ENCODE measurements around the gene ZMIZ1.
"Not testable (repeated sequence)": the region's sequence is repeated elsewhere in the genome, so short reads cannot be mapped to it uniquely, and the experiment has no call there.

ZMIZ1 gene

DNA sequence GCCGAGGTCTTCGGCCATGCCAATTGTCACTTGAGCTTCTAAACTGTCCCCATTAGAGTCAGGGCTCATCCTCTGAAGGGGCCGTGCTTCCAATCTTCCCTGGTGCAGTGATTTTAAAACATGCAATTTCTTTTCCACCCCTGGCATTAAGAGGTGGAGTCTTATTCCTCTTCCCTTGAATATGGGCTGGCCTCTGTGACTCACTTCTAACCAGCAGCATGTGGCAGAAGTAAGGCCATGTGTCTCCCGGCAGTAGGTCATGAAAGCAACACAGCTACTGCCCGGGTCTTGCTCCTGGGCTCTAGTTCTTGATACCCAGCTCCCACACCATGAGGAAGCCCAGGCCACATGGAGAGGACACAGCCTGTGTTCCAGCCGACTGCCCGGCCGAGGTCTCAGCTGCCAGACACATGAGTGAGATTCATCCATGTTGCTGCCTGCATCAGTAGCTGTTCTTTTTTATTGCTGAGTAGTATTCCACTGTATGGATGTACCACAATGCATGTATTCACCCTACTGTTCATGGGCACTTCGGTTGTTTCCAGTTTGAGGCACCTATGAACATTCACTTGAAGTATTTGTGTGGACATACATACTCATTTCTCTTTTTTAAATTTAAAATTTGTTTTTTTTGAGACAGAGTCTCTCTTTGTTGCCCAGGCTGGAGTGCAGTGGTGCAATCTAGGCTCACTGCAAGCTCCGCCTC is 264.0 kb downstream of the ZMIZ1 start:
- not testable (repeated sequence) for DNase-seq

DNA sequence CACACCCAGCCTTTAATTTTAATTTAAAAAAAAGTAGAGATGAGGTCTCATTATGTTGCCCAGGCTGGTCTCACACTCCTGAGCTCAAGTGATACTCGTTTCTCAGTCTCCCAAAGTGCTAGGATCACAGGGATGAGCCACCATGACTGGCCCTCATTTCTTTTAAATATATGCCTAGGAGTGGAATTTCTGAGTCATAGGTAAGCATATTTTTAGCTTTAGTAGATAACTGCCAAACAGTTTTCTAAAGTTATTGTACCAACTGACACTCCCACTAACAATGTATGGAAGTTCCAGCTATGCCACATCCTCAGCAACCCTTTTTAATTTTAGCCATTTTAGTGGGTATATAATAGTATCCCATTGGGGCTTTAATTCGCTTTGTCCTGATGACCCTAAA is 264.7 kb downstream of the ZMIZ1 start:
- no peak for DNase-seq

DNA sequence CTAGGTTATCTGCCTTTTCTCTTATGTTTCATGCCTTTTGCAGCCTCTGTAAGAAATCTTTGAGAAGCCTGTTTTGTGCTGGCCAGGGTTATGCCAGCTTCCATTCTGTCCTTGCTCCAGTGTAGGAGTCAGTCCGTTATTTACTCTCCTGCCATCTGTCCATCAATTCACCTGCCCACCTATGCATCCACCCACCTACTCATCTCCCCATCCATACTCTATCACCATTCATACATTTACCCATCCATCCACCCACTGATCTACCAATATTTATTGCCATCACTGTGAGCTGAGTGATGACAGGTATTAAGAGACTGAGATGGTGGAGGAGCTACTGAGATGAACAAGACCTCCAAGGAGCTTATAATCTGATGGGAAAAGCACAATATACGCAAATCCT is 265.8 kb downstream of the ZMIZ1 start:
- no peak for DNase-seq

DNA sequence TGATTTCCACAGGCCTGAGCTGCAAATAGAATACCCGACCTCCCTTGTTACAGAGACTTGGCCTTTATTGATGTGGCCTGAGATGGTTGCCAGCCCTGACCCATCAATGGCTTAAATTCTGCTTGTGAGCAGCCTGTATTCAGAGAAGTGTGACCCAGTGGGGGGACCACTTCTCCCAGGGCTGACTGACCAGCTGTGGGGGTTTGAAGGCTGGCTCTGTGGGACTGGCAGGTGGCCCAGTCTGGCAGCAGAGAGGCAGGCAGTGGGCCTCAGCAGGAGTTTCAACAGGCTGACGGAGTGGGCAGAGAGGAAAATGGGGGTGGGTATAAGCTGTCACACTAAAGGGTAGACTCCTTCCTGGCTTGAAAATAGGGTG is 266.3 kb downstream of the ZMIZ1 start:
- no peak for DNase-seq

DNA sequence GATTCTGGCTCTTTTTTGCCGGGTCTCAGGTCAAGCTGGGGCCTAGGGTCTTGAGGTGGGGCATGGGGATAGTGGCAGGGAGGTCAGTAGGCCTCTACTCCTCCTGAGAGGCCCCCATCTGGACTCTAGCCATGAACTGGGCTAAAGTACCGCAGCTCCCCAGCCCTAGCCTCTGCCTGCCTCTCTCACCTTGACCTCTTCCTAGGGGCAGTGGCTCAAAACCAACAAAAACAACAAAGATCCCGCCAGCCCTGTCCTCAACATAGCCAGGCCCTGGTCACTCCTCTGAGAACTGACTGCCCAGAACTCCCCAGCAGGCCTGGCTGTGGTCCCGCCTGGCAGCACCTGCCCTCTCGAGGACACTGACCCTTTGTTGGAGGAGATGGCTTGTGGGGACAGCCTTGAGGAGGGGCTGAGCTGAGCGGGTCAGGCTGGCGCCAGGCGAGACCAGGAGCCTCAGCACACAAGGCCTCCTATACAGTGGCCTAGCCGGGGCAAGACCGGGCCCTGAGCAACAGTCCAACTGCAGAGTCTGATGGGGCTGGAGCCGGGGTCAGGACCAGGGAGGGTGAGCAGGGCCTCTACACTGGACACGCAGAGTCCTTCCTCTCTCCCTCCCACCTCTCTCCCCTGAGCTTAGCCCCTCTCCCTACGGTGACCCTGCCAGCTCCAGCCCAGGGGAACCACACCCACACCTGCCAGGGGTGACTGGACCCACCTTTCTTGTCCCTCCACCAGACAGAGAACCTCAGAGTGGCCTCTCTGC is 266.9 kb downstream of the ZMIZ1 start:
- no peak for DNase-seq

DNA sequence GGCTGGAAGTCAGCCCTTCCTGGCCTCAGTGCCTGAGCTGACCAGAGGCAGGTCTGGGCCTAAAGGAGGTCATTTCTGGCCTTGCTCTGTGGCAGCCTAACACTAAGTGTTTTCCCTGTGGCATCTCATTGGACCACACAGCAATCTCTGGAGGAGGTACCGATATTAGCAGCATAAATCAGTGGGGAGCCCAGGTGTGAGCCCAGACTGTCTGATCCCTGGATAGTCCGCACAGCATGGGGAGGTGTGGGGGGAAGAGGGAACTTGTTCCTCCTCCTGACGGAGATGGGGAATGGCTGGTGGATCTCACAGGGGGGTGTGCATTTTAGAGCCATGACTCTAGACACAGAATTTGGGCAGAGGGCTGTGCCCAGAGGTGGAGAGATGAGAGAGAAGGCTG is 267.5 kb downstream of the ZMIZ1 start:
- DNase-seq = no peak

DNA sequence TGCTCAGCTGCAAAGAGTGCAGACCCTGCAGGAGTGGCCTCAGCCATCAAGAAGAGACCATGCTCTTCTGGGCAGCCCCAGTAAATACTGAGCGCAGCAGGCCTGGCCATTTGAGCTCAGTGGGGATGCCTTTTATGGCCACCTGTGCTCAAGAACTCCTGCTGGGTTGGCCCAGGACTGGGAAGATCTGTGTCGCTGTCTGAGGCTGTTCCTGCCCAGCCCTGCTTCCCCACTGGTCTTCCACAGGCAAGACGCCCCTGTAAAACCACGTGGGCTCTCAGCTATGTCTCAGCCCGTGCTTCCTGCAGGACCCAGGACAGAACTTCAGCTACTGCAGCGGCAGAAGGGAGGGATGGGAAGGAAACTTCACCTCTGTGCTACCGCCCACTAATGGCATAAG is 268.0 kb downstream of the ZMIZ1 start:
- DNase-seq = no peak

DNA sequence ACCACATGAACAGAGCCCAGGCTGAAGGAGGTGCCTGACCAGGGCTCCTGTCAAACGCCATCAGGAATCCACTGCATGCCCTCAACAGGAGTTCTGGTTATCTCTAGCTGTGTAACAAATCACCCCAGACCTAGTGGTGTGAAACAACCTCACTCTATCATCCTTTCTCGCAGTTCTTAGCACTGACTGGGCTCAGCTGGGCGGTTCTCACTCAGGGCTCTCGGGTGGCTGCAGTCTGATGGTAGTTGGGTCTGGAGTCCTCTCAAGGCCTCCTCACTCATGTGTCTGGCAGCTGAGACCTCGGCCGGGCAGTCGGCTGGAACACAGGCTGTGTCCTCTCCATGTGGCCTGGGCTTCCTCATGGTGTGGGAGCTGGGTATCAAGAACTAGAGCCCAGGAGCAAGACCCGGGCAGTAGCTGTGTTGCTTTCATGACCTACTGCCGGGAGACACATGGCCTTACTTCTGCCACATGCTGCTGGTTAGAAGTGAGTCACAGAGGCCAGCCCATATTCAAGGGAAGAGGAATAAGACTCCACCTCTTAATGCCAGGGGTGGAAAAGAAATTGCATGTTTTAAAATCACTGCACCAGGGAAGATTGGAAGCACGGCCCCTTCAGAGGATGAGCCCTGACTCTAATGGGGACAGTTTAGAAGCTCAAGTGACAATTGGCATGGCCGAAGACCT is 269.2 kb downstream of the ZMIZ1 start:
- DNase-seq = not testable (repeated sequence)

DNA sequence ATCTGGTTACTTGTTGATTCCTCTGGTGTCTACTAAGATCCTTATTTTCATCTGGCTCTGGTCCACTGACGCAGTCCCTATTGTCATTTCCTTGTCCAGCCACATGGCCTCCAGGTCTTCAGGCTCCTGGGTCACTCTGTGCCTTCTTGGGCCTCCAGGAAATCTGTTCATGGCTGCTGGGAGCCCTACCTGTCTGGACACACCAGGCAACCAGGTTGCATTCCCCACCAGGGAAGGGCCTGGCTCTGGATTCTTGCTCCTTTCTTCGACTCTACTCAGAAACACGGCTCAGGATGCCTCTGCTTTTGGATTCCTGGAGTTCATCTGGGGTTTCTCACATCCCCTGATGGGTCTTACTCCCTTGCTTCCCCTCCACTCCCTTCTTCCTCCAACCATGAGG is 270.5 kb downstream of the ZMIZ1 start:
- DNase-seq = no peak

DNA sequence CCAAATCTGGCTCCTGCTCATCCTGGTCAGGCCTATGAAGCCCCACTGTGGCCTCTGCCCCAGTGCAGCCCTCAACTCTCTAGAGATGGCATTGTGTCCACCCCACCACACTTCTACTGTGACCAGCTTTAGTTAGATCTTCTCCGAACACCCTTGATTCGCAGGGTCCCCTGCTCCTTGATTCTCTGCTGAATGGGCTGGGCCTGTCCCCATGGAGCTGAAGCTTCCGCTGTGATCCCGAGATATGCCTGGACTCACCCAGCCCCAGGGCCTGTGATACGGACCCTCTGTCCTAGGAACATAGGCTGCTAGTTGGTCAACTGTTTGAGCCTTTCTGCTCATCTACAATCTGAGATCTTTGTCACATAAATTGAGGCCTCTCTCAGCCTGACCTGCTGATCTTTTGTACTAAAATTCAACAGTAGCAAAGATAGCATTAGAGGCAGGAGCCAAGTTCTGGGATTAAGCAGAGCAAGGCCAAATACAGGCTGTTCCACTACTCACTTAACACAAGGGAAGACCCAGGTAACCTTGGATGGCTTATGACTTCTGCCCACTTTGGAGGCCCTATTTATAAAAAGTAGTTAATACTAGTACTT is 272.0 kb downstream of the ZMIZ1 start:
- no peak for DNase-seq

DNA sequence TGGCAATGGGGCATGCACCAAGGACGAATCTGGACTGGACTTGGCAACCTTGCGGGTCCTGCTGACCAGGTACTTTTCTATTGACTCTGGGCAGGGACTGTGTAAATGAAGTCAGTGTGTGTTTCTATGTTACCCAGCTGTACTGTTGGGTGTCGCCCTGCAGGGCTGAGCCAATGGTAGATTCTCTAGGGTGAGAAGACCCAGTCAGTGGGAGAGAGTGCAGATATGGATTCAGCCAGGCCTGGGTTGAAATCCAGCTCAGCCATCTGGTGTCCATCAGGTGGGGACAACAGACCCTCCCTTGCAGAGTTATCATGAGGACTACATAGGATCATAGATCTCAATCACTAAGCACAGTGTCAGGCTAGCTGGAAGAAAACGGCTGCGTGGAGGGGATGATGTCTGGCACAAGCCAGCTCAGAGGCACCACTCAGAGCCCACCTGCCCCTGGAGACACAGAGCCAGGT is 273.6 kb downstream of the ZMIZ1 start:
- DNase-seq = no peak

DNA sequence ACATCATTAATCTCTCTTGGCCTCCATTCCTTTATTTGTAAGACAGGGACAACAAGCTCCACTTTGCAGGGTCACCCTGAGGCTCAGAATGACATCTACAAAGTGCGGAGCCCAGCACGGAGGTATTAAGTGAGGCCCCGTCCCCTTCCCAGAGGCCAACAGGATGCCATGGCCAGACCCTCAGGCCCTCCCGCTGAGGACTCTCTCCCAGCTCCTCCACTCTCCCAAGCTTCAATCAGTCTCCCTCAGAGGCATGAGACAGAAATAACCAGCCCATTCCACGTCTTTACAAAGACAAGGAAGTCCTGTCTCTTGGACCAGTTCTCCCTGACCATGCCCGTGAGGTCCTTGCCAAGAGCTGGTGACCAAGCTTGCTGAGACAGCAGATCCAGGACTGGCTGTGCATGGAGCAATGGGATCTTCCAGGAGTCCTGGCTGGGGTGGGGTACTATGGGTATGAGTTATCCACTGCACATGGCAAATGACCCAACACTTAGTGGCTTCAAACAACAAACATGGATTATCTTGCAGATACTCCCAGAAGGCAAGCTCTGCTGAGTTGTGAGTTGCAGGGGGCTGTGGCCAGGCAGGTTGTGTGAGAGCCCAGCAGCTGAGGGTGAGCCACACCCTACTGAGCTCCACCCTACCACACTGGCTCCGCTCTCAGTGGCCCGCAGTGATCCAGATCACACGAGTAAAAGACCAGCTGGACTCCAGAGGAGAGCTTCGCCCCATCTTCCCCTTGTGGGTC is 274.2 kb downstream of the ZMIZ1 start:
- DNase-seq = no peak

DNA sequence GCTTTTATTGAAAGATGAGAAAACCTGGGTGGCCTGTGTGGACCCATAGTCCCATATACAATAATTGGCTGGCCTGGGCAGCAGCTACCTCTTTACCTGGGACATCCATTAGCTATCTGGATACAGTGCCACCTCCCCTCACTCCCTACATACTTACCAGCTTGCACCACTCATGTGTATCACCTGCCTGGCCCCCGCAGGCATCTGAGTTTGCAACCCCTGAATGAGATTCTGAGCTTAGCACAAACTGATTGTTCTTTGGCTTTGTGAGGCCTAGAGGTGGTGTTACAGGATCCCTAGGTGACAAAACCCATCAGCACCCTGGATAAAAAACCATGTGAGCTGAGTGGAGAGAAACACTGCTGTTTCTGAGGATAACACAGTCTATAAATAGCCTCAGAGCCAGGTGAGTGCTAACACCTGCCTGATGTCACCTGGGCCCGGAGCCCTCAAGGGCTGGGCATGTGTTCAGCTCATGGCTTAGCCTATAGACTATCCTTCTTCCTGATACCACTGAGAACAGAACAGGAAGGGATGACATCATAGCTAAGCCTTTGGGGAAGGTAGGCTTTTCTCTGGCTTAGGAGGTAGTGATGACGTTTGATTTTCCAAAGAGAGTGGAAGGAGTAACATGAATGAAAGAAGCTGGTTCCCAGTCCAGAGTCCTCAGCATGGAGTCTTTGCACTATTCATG is 275.9 kb downstream of the ZMIZ1 start:
- DNase-seq = no peak

DNA sequence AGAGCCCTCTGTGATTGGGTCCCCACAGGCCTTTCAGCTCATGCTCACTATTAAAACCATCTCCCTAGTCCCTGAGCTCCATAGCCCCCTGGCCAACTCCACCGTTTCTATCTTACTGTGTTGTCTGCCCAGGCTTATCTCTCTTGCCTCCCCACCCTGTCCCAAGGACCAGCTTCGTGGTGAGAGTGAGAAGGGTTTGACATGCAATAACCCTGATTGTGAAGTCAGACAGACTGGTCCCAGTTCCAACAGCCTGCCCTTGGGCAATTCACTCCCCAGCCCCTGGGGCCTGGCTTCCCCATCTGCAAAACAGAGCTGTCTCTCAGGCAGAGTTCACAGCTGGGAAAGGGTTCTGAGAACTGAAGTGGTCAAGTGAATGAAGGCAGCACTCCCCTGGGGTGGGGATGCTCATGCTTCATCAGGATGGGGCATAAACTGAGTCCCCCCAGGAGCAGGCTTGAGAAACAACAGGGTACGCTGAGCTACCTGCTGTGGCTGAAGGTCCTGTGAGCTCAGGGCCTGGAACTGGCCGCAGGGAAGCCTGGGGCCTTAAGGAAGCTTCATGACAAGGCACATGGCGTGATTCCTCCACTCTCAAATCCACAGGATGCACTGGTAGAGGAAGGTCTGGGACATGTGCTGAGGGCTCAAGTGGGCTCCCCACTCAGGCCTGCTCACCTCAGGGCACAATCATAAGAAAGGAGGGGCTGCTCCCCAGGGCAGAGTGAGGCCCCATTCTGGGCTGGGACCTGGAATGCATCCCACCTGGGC is 276.7 kb downstream of the ZMIZ1 start:
- no peak for DNase-seq

DNA sequence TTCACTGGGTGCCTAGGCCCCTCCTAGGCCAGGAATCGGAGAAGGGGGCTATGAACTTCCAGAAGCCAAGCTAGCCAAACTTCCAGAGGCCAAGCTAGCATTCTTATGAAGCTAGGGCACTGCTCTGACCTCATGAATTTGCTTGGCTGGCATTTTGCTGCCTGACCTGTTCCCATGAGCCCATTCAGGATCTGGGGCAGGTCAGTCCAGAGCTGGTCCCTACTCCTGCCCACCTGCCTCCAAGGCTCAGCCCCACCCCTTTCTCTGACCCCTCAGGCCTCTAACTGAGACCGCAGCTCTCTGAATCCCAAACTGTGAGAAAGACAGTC is 277.2 kb downstream of the ZMIZ1 start:
- DNase-seq = no peak

DNA sequence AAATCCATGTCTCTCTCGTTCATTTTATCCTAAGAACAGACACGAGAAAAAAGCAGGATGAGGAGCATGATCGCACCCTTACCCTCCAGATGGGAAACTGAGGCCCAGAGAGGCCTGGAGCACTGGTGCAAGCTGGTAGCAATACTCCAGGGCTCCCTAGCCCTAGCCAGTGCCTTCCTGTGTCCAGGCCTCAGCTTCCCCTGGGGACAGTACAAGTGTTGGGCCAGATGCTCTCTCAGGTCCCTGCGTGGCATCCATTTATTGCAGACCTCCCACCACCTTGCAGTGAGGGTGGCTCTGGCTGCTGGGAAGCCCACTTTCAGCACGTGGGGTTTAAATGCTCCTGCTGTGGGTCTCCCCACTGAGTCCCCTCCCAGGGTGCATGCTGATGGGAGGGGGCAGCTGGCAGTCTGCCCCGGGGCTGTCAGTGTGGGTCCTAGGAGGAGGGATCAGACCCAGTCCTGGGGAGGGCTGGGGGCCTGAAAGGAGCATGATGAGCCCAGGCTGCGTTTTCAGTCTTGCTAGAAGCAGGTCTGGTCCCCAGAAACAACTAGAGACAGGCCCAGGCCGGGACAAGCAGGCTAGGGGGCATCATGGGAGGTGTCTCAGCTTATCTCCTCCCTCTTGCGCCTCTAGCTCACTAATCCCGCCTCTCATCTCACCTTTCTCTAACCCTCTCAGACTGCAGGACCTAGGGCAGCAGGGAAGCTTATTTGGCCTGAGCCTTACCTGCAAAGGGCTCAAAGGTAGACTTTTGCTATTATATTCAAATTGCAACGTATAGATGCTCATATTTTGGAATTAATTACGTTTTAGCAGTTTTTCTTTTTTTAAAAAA is 277.8 kb downstream of the ZMIZ1 start:
- DNase-seq = no peak

DNA sequence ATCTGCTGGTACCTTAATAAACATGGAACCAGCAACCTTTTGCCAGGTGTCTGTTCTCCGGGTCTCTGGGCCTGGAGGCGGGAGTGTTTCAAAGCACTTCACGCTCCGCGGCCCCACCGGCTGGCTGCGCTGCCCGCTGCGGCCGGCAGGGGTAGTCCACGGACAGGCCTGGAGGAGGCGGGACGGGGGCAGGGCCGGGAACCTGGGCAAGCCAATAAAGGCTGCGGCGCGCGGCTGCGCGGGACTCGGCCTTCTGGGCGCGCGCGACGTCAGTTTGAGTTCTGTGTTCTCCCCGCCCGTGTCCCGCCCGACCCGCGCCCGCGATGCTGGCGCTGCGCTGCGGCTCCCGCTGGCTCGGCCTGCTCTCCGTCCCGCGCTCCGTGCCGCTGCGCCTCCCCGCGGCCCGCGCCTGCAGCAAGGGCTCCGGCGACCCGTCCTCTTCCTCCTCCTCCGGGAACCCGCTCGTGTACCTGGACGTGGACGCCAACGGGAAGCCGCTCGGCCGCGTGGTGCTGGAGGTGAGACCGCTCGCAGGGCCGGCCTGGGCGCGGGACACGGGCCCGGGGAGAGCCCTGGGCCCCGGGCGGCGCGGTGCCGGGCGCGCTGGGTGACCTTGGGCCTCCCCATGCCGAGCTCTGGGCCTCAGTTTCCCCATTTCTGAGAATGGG is 278.6 kb downstream of the ZMIZ1 start, which contains the start of gene PPIF:
Gene PPIF, plus strand, starts transcription at position 244 of the 668 bp plus-strand sequence. Its CDS starts 80 bp downstream, at position 324.
- DNase-seq = peak; percentile 86

DNA sequence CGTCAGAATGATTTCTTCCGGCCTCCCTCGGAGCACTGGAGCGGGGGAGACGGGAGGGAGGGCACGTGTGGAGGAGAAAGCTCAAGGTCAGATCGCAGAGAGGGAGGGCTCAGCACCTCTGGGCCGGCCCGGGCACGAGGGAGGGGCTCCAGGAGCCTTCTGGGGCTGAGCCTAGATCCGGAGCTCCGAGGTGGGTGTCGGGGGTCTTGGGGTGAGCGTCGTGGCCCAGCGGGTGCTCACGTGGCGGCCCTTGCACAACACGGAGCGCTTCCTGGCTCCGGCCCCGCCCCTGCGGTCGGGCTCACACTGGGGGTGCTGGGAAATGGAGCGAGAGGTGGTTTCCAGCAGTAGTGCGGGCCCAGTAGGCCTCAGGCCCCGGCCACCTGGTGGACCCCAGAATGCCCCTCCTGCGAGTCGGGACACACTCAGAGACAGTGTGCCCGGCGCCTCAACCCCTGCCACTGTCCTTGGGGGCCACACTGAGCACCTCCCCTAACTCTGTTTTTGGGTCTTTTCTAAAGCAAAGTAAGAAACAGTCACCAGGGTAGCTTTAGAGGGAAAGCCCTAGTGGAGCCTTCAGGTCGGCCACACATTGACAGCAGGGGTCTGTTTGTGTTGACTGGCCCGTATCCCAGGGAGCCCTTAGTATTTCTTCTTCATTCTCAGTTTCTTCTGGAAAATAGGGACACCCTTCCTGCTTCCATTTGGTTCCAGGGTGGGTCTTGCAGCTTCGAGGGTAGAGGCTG is 279.3 kb downstream of the ZMIZ1 start:
- DNase-seq = peak; percentile 20

DNA sequence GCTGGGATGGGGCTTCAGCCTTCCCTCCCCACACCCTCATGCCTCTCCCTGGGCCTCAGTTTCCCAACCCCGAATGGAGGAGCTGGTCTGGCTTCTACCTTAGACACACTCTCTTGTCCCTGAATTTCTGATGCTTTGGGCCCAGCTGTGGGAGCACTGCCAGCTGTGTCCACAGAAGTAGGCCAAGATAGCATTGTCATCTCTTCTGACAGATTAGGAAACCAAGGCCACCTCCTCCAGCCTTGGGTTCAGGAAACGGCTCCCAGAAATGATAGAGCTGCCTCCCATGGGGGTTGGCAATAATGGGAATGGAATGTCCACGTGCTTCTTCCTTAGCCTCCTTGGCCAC is 279.8 kb downstream of the ZMIZ1 start:
- no peak for DNase-seq
